GM23248 (cell line): Measurements from ENCODE around the gene CCDC18. TPM values are rescaled to one million over a fixed set of nuclear protein-coding genes. Genes with fewer than 3 reads are reported as not detected.

ENCODE experiments used
- DNase-seq: peaks from one replicate; pipeline ENCODE4 v3.0.0-alpha.2; 2015
- H2AFZ ChIP-seq: fragments of 200-600 bp; sonication (generic); 2 replicates; pipeline ENCODE4 v1.6.1; 2016; ENCODE audit warnings: antibody characterized with exemption
- H3F3A ChIP-seq: fragments of 200-600 bp; sonication (generic); 2 replicates; pipeline ENCODE4 v1.6.1; 2016; ENCODE audit warnings: mild to moderate bottlenecking, antibody characterized with exemption, mixed run types; ENCODE audit not compliant: insufficient read depth
- H3K27ac ChIP-seq: fragments of 200-600 bp; sonication (generic); 2 replicates; pipeline ENCODE4 v1.5.1; 2016; ENCODE audit warnings: mild to moderate bottlenecking
- H3K27me3 ChIP-seq: fragments of 200-600 bp; sonication (generic); replicated peaks from 2 replicates; pipeline ENCODE4 v1.6.1; 2016; ENCODE audit warnings: mild to moderate bottlenecking; ENCODE audit not compliant: insufficient read depth
- H3K36me3 ChIP-seq: fragments of 200-600 bp; sonication (generic); 2 replicates; pipeline ENCODE4 v1.6.1; 2016; ENCODE audit warnings: low read depth, mild to moderate bottlenecking
- H3K4me1 ChIP-seq: fragments of 200-600 bp; sonication (generic); 2 replicates; pipeline ENCODE4 v1.6.1; 2016; ENCODE audit warnings: mild to moderate bottlenecking; ENCODE audit not compliant: insufficient read depth
- H3K4me2 ChIP-seq: fragments of 200-600 bp; sonication (generic); one replicate; pipeline ENCODE4 v1.6.1; 2016; ENCODE audit warnings: mild to moderate bottlenecking; ENCODE audit not compliant: unreplicated experiment
- H3K4me3 ChIP-seq: fragments of 200-600 bp; sonication (generic); 2 replicates; pipeline ENCODE4 v1.5.1; 2016; ENCODE audit warnings: mild to moderate bottlenecking
- H3K79me2 ChIP-seq: fragments of 200-600 bp; sonication (generic); 2 replicates; pipeline ENCODE4 v1.6.1; 2016; ENCODE audit warnings: mild to moderate bottlenecking; ENCODE audit not compliant: insufficient read depth
- H3K9ac ChIP-seq: fragments of 200-600 bp; sonication (generic); 2 replicates; pipeline ENCODE4 v1.6.1; 2016; ENCODE audit warnings: mild to moderate bottlenecking
- H3K9me2 ChIP-seq: fragments of 200-600 bp; sonication (generic); 2 replicates; pipeline ENCODE4 v1.6.1; 2016; ENCODE audit warnings: mixed run types, mild to moderate bottlenecking, moderate library complexity; ENCODE audit not compliant: insufficient read depth
- H3K9me3 ChIP-seq: fragments of 200-600 bp; sonication (generic); one replicate; pipeline ENCODE4 v1.6.1; 2017; ENCODE audit warnings: low read depth
- H4K20me1 ChIP-seq: fragments of 200-600 bp; sonication (generic); 2 replicates; pipeline ENCODE4 v1.6.0; 2016; ENCODE audit not compliant: insufficient read depth
- EZH2 ChIP-seq: fragments of 200-600 bp; sonication (generic); IDR thresholded peaks from 2 replicates; pipeline ENCODE4 v1.6.1; 2018; ENCODE audit warnings: antibody characterized with exemption, mild to moderate bottlenecking; ENCODE audit not compliant: insufficient read depth, poor library complexity, severe bottlenecking
- EZH2phosphoT487 ChIP-seq: fragments of 200-600 bp; sonication (generic); IDR thresholded peaks from 2 replicates; pipeline ENCODE4 v1.6.1; 2018; ENCODE audit warnings: antibody characterized with exemption, moderate library complexity, mild to moderate bottlenecking, low read depth; ENCODE audit not compliant: insufficient read depth
- WGBS, 2 experiments: methylation state at CpG; one replicate each; pipeline ENCODE4 v1.1.6; 2015 to 2017; ENCODE audit warnings: low lambda C conversion rate in 2 of 2, low coverage in 1 of 2; ENCODE audit errors: missing lambda C conversion rate in 2 of 2; 5-methylcytosine and 5-hydroxymethylcytosine counted together
- in situ Hi-C: fragments of 300-500 bp; cut with MboI; formaldehyde crosslinking; loops from 2 replicates; pipeline ENCODE4 v1.15.0; 2020
- polyA plus RNA-seq: library from polyadenylated mRNA; unstranded; fragments of >200 nt; fragmentation: Nextera tagmentation; extraction: Ambion mirVana; gene quantifications from 2 replicates; pipeline ENCODE4 v1.2.1, GENCODE V29; 2016
- total RNA-seq: library from RNA; depleted of rRNA; stranded (reverse); fragments of >200 nt; shearing (Covaris generic); gene quantifications from 2 replicates; pipeline ENCODE4 v1.2.3, GENCODE V29; 2014

The CCDC18 gene
- total and polyA plus RNA-seq, 2 experiments from 2014 or later = 5.7 to 7.8 TPM

DNA sequence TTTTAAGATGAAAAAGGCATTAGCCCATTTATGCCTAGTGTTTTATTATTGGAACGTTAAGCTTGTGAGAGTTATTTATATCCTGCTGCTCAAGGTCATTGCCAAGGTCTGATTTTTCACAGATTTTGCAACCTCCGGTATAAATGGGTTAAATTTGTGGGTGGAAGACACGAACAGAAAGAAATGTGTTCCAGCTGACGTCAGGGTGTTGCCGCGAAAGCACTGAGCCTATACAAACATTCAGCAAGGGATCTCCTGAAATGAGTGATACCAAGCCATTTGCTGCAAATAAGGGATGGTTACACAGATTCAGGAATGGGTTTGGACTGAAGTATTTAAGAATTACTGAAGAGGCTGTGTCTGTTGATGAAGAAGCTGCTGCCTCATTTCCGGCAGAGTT is 32.5 kb upstream of the CCDC18 start:
- no peaks in the 10 kb centered on the region for H4K20me1 ChIP-seq
- peaks cover 18% of the 10 kb centered on the region for H3K36me3 ChIP-seq
- H3K9me3 ChIP-seq = no peaks in the 10 kb centered on the region
- H3K27ac ChIP-seq = peak overlapping the region; percentile 33
- 0 out of 2 replicates have a peak overlapping the region, but pooled peaks have one; percentile 6 for H3K9ac ChIP-seq
- H3K27me3 ChIP-seq = no peaks in the 10 kb centered on the region
- 9 to 12% methylated on average over 7 of the region's 7 CpGs for WGBS, 2 experiments
- H2AFZ ChIP-seq = no peak overlapping the region
- no peak overlapping the region for H3K4me3 ChIP-seq
- no peak for TF ChIP-seq EZH2
- no peak for TF ChIP-seq EZH2phosphoT487
- peaks cover 22% of the 10 kb centered on the region for H3K79me2 ChIP-seq
- peaks cover 35% of the 10 kb centered on the region for H3F3A ChIP-seq
- H3K4me2 ChIP-seq = no peak overlapping the region
- DNase-seq = peak; percentile 54
- peaks cover 18% of the 10 kb centered on the region; the same call in 1 of the 2 replicates for H3K4me1 ChIP-seq
- in situ Hi-C loops = no loop called here
- no peaks in the 10 kb centered on the region for H3K9me2 ChIP-seq

DNA sequence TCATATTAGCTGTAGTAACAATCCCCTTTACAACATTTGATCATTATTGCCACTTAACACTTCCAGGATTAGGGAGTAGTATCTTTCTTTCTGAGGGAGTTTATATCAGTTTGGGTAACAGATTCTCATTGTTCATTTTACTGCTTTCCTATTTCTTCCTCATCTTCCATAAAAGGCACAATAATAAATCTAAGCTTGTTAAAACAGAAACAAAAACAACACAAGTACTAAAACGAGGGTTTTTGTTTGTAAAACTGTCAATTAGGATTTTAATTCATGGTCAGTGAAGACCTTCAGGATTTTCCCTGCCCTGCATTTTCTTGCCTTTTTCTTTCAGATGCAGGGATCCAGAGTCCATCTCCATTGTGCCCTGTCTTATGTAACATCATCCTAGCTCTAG is 29.8 kb upstream of the CCDC18 start:
- Histone ChIP-seq H2AFZ (no peak overlapping the region), H3K9ac (no peak overlapping the region), H3K9me3 (no peaks in the 10 kb centered on the region), H3K79me2 (peaks cover 45% of the 10 kb centered on the region), H4K20me1 (no peaks in the 10 kb centered on the region), H3K4me3 (no peak overlapping the region), H3F3A (peaks cover 32% of the 10 kb centered on the region), H3K4me2 (no peak overlapping the region), H3K9me2 (no peaks in the 10 kb centered on the region), H3K27ac (no peak overlapping the region), H3K36me3 (peaks cover 37% of the 10 kb centered on the region), H3K27me3 (no peaks in the 10 kb centered on the region), H3K4me1 (peaks cover 26% of the 10 kb centered on the region)
- in situ Hi-C loops = no loop called here
- TF ChIP-seq EZH2 (no peak), EZH2phosphoT487 (no peak)
- no peak for DNase-seq
- WGBS, 2 experiments = 37 to 53% methylated on average over 1 of the region's 1 CpG

DNA sequence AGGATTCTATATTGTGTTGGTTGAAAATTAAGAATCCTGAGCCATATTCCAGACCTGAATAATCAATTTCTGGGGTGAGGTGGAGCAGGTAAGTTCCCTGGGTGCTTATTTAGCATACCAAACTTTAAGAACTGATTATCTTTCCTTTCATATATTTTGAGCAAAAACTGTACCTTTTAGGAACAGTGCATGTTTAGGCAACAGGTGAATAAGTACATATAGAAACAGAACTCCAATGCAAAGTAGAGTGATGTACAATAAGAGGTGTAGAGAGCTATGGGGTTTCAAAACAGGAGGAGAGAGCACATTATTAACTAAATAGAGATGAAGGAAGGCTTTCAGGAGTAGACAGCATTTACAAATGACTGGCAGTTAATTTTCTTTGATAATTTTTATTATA is 29.1 kb upstream of the CCDC18 start:
- no peak overlapping the region for H3K27ac ChIP-seq
- H3K27me3 ChIP-seq = no peaks in the 10 kb centered on the region
- peaks cover 28% of the 10 kb centered on the region for H3F3A ChIP-seq
- peaks cover 43% of the 10 kb centered on the region for H3K36me3 ChIP-seq
- H3K4me1 ChIP-seq = peaks cover 19% of the 10 kb centered on the region
- peaks cover 52% of the 10 kb centered on the region for H3K79me2 ChIP-seq
- no peak for TF ChIP-seq EZH2phosphoT487
- no peak for TF ChIP-seq EZH2
- H4K20me1 ChIP-seq = no peaks in the 10 kb centered on the region
- in situ Hi-C loops = no loop called here
- no peaks in the 10 kb centered on the region for H3K9me2 ChIP-seq
- no peaks in the 10 kb centered on the region for H3K9me3 ChIP-seq
- DNase-seq = no peak
- H3K4me2 ChIP-seq = no peak overlapping the region
- H2AFZ ChIP-seq = no peak overlapping the region
- no peak overlapping the region for H3K4me3 ChIP-seq
- no peak overlapping the region for H3K9ac ChIP-seq

DNA sequence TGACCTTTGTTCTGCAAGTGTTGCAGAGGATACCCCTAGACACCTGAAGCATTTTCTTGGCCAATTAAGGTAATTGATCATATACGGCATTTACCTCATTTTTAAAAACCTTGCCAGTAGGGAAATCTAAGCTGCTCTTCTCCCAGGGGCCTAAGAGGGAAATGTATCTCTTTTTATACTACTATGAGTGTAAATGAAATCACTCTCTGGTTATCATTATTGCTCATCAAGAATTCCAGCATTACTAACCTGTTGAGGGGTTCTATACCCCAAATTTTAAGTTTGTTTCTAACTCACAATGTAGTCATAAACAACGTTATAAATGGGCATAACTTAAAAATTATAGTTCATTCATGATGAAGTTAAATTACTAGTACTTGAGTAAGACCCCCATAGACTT is 27.7 kb upstream of the CCDC18 start:
- no peaks in the 10 kb centered on the region for H3K9me3 ChIP-seq
- no peak for DNase-seq
- TF ChIP-seq EZH2phosphoT487 (no peak), EZH2 (no peak)
- H3K4me2 ChIP-seq = no peak overlapping the region
- 93 to 96% methylated on average over 2 of the region's 2 CpGs for WGBS, 2 experiments
- H3K27ac ChIP-seq = no peak overlapping the region
- peaks cover 61% of the 10 kb centered on the region for H3K79me2 ChIP-seq
- H3K4me1 ChIP-seq = peaks cover 14% of the 10 kb centered on the region
- H3K36me3 ChIP-seq = peaks cover 52% of the 10 kb centered on the region
- no peaks in the 10 kb centered on the region for H3K9me2 ChIP-seq
- no peak overlapping the region for H2AFZ ChIP-seq
- H3K27me3 ChIP-seq = no peaks in the 10 kb centered on the region
- no peak overlapping the region for H3K9ac ChIP-seq
- in situ Hi-C loops = no loop called here
- H4K20me1 ChIP-seq = no peaks in the 10 kb centered on the region
- no peak overlapping the region for H3K4me3 ChIP-seq
- H3F3A ChIP-seq = peaks cover 15% of the 10 kb centered on the region

DNA sequence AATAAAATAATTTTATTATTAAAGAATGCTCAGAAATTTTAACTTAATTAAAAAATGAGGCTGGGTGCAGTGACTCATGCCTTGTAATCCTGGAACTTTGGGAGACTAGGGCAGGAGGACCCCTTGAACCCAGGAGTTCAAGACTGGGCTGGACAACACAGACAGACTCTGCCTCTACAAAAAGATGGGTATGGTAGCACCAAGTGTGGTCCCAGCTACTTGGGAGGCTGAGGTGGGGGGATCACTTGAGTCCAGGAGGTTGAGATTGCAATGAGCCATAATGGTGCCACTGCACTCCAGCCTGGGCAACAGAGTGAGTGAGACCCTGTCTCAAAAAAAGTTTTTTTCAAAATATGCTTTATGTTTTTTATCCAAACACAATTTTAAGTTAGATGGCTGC is 25.6 kb upstream of the CCDC18 start:
- Histone ChIP-seq H3K27ac (no peak overlapping the region), H3K9me3 (no peaks in the 10 kb centered on the region)
- no peak for DNase-seq

More for the DNA sequence above, 25.6 kb upstream of the CCDC18 start:
- H2AFZ ChIP-seq = no peak overlapping the region
- H4K20me1 ChIP-seq = no peaks in the 10 kb centered on the region
- peaks cover 56% of the 10 kb centered on the region for H3K36me3 ChIP-seq
- no peak overlapping the region for H3K9ac ChIP-seq
- H3K27me3 ChIP-seq = no peaks in the 10 kb centered on the region
- no peak overlapping the region for H3K4me3 ChIP-seq
- peaks cover 81% of the 10 kb centered on the region for H3K79me2 ChIP-seq
- H3K4me1 ChIP-seq = peaks cover 8% of the 10 kb centered on the region
- TF ChIP-seq EZH2 (no peak), EZH2phosphoT487 (no peak)
- H3K4me2 ChIP-seq = no peak overlapping the region
- no peaks in the 10 kb centered on the region for H3K9me2 ChIP-seq
- H3F3A ChIP-seq = peaks cover 4% of the 10 kb centered on the region; the same call in 1 of the 2 replicates
- in situ Hi-C loops = no loop called here
